GM12878 (cell line): ENCODE data around the gene SPTSSB.

Experiments used
- CBX3 ChIP-seq: fragments of 200-600 bp; sonication (generic); IDR thresholded peaks from 2 replicates; pipeline ENCODE4 v1.6.1; 2016; ENCODE audit warnings: low read depth, borderline replicate concordance
- CTCF ChIP-seq, 3 experiments: IDR thresholded peaks in 2 of 3; conservative IDR thresholded peaks in 1 of 3; 2 replicates each; pipeline ENCODE4 v1.5.1; 2011; ENCODE audit warnings: low read depth in 3 of 3, low read length in 3 of 3, mild to moderate bottlenecking in 3 of 3, control low read depth in 2 of 3, moderate library complexity in 2 of 3, inconsistent platforms in 1 of 3, mixed read lengths in 1 of 3; ENCODE audit not compliant: control insufficient read depth in 2 of 3, insufficient read depth in 1 of 3; ENCODE audit errors: extremely low read depth in 1 of 3
- MXI1 ChIP-seq: fragments of 150-350 bp; IDR thresholded peaks from 2 replicates; pipeline ENCODE4 v1.6.1; 2011; ENCODE audit warnings: low read depth, mild to moderate bottlenecking, inconsistent platforms, low read length, improper control_type of control experiment
- REST ChIP-seq: IDR thresholded peaks from 2 replicates; pipeline ENCODE4 v1.6.1; 2012; ENCODE audit warnings: mild to moderate bottlenecking, low read depth, low read length
- SMAD1 ChIP-seq: fragments of 450-650 bp; IDR thresholded peaks from 2 replicates; pipeline ENCODE4 v1.6.1; 2018; ENCODE audit warnings: mild to moderate bottlenecking, low read depth; ENCODE audit not compliant: partially characterized antibody
- TCF7 ChIP-seq: IDR thresholded peaks from 2 replicates; pipeline ENCODE4 v1.6.1; 2014; ENCODE audit warnings: antibody characterized with exemption, borderline replicate concordance
- ZBTB33 ChIP-seq: fragments of 450-650 bp; IDR thresholded peaks from 2 replicates; pipeline ENCODE4 v1.6.1; 2017; ENCODE audit warnings: mild to moderate bottlenecking
- ZZZ3 ChIP-seq: IDR thresholded peaks from 2 replicates; pipeline ENCODE4 v1.6.1; 2011; ENCODE audit warnings: low read depth; ENCODE audit not compliant: control insufficient read depth, insufficient read length

GRCh38 chr3:161401389-161401788 lies 30.1 kb upstream of the SPTSSB start:
- no peak for TF ChIP-seq REST
- TF ChIP-seq CTCF (IDR thresholded peaks at IDR 0.05 in 2 of 3, conservative IDR thresholded peaks at IDR 0.05 in 1 of 3; ENCODE audit: control insufficient read depth in 2 of 3, extremely low read depth in 1 of 3, insufficient read depth in 1 of 3, low read depth in 3 of 3, low read length in 3 of 3): no peak
- no peak for TF ChIP-seq TCF7
- TF ChIP-seq CBX3: no peak
- no peak for TF ChIP-seq MXI1
- TF ChIP-seq ZBTB33: no peak
- TF ChIP-seq ZZZ3: no peak
- no peak for TF ChIP-seq SMAD1
